HG03175 (cell line): ENCODE measurements around the gene SLC2A13.
"Not testable (repeated sequence)": the region's sequence is repeated elsewhere in the genome, so short reads cannot be mapped to it uniquely, and the experiment has no call there.

Experiments
- ATAC-seq: cut with Tn5 transposase; IDR thresholded peaks from one replicate; pipeline ENCODE4 v1.9.1; 2021; ENCODE audit warnings: mild to moderate bottlenecking, moderate library complexity; ENCODE audit not compliant: unreplicated experiment

SLC2A13 gene

DNA sequence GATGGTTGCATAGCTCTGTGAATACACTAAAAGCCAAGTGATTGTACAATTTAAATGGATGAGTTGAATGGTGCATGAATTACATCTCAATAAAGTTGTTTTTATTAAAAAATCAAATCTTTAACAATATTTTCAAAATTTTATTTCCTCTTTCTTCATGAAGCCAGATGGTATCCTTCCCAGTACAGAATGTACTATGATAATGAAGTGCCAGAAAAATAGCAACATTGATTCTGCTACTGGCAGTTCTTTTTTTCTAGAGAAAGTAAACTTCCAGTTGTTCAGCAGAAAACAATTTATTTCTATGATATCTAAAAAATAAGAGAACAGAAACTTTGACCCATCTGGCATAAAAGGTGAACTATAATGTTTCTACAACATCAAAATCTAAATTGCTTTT lies 61.5 kb downstream of the SLC2A13 start:
- ATAC-seq: no peak

DNA sequence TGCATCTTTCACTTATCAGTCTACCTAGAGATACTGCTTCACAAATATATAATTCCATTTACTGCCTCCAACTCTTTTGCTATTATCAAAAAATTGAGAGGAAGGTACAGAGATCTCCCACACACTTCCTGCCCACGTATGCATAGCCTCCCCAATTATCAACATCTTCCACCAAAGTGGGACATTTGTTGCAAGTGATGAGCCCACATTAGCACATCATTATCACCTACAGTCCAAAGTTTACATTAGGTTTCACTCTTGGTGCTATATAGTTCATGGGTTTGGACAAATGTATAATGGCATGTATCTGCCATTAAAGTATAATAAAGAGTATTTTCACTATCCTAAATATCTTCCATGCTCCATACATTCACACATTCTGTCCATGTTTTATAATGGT lies 66.3 kb downstream of the SLC2A13 start:
- ATAC-seq: no peak

DNA sequence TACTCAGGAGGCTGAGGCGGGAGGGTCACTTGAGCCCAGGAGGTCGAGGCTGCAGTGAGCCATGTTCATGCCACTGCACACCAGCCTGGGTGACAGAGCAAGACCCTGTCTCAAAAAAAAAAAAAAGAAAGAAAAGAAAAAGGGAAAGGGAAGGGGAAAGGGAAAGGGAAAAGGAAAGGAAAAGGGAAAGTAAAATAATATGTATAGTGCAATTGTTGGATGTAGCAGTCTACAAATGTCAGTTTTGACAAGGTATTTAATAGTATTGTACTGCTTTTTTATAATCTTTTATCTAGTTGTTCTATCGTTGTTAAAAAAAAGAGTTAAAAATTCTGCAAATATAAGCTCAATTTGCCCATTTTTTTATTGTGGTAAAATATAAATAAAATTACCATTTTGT lies 67.3 kb downstream of the SLC2A13 start:
- ATAC-seq: no peak

DNA sequence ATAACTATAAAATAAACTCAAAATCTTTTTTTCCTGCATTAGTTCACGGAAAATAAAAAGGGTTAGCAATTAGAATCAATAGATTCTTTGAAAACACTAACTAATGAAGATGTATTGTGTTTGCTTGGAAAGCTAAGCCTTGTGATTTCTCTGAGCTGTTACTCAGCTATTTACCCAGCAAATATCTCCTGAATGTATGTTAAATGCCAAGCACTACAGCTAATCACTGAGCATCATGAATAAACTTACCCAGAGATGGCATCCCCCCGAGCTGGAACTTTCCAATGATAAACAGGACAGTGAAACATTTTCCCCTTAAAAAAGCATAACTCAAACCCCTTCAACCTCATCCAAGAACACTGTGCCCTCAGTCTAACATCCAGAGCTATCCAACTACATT lies 71.2 kb downstream of the SLC2A13 start:
- no peak for ATAC-seq

DNA sequence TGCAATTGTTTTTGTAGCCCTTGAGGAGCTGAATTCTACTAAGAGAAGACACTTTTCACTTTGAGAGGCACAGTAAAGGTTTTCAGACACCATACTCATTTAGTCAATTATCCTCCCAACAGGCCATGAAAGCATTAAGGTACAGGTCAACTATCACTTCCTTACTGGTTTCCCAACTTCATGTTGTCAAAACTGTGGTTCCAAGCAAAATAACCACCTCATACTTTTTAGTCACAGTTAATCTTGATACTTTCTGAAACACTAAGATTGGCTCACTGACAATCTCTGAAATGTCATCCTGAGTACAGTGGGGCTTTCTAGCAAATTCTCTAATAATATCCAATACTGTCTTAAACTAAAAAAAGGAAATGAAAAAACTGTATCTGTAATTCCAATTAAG lies 71.7 kb downstream of the SLC2A13 start:
- no peak for ATAC-seq

DNA sequence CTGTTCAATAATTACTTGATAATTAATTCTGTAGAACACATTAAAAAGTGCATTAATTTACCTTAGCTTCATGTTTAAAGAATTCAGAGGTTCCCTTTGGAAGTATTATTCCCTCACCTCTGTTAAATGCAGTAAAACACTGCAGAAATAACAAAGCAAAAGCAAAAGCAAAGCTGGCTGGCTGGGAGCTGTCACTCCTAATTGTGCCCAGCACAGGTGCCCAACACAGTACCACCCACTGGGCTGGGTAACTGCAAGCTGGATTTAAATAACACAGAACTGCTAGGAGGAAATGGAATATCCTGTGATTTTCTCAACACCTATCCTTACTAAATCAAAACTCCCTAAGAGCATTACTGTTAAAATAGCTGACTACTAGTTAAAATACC lies 72.6 kb downstream of the SLC2A13 start:
- ATAC-seq: no peak

DNA sequence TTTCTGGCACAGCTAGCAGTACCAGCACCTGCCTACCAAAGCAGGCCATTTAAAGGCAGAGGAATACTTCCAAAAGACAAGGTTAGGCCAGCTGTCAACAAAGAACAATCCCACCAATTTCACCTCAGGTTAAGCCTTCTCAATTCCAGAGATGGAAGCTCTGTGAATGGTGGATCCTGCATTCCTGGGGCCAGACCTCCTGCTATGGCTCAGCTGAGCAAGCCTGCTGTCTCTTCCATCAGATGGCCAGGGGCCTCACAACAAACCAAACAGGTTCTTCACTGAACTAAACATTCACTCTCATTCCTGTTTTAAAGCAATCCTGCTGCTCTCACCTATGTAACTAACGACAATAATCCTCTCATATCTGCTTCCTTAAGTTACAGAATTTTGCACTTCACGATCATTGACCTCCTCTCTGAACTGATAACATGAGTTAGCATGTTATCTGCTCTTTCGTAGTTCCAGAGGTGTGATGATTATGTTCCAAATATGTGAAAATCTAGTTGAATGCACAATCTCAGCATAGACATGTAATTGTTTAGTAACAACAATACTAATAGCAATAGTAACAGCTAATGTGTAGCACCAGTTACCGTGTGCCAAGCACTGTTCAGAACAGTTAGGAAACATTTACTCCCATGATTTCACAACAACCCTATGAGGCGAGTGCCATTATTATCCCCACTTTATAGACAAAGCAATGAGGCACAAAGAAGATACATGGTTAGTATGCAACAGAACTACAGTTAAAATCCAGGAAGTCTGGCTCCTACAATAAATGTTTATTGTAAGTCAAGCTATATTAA lies 73.2 kb downstream of the SLC2A13 start:
- no peak for ATAC-seq

DNA sequence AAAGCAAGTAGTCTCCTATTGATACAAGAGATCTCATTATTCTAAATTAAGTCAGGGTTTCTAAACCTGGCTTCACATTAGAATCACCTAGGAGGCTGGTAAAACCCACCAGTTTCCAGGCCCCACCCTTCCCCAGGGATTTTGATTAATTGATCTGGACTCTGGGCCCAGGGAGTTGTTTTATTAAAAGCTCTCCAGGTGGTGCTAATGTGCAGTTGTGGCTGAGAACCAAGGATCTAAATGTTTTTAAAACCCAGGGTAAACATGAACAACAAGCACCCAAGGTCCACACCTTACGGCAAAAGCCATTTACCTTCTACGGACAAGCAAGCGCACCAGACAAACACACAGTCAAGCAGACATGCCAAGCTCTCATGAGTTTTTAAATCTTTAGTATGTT lies 73.9 kb downstream of the SLC2A13 start:
- no peak for ATAC-seq

DNA sequence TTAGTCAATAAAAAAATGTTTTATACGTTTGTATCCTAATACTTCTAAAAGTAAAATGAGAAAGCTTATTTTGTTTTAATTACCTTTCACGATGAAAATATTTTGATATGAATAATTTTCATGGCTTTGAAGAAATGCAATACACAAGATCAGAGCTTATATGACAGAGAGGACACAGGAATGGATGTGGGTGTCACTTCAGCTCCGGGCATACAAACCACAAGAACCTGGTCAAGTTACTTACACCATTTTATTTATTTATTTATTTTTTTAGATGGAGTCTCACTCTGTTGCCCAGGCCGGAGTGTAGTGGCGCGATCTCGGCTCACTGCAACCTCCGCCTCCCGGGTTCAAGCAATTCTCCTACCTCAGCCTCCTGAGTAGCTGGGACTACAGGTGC lies 74.9 kb downstream of the SLC2A13 start:
- not testable (repeated sequence) for ATAC-seq

DNA sequence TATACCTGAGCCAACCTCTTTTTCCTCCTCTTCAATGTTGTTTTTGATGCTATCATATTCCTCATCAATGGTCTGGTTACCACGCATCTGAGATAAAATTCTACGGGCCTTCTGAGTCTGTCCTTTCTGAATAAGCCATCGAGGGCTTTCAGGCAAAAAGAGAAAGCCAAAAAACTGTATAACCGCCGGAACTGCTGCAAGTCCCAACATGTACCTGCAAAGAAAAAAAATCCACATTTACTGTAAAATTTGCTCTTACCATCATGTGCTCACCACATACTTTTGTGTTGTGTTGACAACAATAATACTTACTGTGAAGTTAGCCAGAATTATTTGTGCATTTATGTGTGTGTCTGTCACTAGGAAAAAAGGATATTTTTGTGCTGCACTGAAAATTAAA lies 77.6 kb downstream of the SLC2A13 start:
- no peak for ATAC-seq

DNA sequence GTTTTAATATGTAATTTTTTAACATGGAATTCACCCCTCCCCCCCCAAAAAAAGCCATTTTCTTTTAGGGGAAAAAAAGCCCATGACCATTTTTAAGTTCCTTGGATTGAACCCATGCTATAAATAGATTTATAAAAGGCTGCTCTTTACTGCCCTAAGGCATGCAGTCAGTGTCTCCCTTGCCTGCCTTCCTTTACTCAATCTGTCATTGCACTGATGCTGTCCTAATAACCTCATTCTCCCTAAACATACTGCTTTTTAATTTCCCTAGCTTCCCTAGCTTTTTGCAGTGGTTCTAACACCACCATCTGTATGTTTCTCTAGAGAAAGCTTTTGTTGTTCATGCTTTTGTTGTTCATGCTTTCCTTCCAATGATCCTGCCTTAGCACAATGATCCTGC lies 83.0 kb downstream of the SLC2A13 start:
- ATAC-seq: no peak

DNA sequence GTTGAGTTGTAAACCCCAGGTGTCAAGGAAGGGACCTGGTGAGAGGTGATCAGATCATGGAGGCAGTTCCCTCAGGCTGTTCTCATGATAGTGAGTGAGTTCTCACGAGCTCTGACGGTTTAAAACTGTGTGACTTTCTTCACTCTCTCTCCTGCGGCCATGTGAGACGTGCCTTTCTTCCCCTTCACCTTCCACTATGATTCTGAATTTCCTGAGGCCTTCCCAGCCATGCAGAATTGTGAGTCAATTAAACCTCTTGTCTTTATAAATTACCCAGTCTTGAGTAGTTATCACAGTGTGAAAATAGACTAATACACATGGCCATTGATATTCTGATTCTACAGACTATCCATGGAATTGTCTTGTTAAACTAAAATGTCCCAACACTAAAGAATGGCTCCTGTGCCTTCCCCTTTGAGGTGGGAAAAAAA lies 85.6 kb downstream of the SLC2A13 start:
- ATAC-seq: no peak

DNA sequence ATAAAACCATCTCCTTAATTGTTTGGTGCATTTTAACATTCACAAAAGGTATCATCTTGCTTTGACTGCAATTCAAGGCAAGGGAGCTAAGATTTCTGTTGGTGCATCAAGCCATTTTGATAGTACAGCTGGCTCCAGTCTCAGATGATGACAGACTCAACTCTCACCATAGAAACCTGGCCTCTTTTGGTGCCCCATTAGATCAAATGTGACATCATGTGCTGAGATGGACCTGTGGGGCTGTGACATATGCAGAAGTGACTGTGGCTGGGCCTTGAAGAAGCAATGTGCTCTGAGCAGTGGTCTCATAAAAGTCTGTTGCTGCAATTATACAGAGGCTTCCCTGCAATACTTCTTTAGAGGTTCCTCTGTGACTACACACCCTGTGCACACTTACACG lies 88.4 kb downstream of the SLC2A13 start:
- no peak for ATAC-seq

DNA sequence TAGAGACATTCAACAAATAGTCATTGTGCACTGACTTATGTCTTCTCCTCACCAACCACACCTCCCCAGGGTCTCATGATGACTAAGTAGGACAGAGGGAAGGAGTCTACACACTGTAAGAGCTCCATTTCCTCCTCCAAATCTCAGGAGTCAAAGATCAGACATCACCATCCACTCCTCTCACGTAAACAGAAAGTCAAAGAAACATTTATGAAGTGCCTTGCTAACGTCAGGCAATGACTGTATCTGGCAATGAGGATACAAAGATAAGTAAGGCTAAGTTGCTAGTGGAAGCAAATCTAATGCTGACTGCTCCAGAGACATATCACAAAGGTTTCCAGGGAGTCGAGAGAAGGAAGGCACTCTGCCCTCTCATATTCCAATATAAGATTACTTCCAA lies 88.9 kb downstream of the SLC2A13 start:
- no peak for ATAC-seq

DNA sequence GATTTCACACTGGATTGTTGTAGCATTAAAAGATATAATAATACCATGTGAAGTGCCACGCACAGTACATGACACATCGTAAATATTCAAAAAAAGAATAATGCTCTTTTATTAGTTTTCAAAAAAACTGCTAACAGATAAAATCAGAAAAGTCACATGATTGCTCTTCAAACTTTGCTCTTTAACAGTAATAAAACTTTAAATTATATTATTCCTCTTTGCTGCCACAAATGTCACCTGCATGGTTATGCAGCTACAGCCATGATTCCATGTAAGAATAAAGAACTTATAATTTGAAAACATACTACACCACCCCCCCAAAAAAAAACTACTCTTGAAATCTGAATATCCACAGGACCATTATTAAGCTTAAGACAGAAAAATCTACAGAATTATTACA lies 90.0 kb downstream of the SLC2A13 start:
- ATAC-seq: no peak

DNA sequence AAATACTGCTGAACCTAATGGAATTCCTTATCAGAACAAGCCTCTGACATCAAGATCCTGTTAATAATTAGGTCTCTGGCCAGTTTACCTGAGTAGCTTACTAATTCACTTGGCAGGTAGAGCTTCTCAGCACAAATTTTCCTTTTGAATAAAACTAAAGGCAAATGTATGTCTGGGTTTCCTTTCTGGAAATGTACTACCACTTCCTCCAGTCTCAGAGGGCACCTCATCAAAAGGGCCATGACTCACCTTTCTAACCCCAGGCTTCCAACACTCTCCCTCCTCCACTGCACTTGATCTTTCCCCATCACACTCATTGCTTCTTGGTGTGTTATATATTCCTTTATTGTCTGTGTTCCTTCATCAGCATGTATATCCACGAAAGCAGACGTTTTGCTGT lies 90.5 kb downstream of the SLC2A13 start:
- ATAC-seq: no peak

DNA sequence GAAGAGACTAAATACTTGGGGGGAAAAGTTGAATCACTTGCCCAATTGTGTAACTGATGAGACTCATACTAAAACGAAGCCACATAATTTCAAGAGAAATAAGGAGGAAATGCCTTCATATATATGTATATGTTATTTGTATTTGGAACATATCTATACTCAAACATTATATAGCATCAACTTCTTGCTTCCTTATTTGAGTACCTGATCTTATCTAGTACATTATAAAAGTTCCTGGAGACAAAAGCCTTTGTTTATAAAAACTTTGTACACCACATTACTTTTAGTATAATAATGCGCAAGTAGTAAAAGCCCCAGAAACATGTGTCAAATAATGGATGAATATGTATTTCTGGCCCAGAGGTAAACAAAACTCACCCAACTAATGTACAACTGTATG lies 92.0 kb downstream of the SLC2A13 start:
- ATAC-seq: no peak

DNA sequence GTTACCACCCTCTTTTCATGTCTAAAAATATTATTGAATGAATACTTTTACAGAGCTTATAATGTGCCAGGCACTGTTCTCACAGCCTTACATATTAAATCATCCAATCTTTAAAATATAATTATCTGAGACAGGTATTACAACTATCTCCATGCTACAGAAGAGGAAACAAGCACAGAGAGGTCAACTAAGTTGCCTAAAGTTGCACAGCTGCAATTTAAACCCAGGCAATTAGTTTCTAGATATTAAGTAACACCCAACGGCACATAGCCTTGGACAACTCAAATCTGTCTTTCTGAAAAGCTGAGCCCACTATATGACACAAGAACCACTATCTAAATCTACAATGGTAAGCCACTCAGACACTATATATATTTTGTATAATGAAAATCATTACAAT lies 92.6 kb downstream of the SLC2A13 start:
- ATAC-seq: no peak

DNA sequence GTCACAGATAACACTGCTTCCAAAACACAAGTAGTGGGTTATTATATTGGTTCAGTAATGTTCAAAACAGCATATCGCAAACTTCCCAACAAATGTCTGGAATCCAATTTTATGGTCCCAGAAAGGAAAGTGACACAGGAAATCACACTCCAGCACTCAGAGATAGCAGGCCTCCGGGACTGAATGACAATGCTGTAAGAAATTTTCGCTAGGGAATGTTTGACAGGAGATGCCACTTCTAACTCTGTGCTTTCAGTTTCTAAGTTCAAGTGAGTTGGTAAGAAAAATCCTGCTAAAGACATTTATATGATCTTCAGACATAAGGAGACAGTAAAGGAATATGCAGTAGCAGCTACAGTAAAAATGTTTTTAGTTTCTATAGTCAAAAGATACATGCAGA lies 93.2 kb downstream of the SLC2A13 start:
- ATAC-seq: no peak

DNA sequence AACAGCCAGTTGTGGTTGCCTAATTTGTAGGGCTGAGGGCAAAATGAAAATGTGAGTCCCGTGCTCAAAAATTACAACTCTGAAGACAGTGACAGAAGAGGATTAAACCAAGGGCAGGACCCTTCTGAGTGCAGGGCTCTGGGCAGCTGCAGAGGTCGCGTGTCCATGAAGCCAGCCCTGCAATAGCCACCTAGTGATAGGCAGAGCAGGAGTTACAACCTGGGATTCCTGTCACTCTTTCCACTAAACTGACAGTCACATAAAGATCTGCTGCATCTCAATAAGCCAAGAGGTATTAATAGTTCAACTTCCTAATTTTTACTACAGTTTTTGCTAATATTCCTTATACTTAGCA lies 94.1 kb downstream of the SLC2A13 start:
- peak; percentile 23 for ATAC-seq

DNA sequence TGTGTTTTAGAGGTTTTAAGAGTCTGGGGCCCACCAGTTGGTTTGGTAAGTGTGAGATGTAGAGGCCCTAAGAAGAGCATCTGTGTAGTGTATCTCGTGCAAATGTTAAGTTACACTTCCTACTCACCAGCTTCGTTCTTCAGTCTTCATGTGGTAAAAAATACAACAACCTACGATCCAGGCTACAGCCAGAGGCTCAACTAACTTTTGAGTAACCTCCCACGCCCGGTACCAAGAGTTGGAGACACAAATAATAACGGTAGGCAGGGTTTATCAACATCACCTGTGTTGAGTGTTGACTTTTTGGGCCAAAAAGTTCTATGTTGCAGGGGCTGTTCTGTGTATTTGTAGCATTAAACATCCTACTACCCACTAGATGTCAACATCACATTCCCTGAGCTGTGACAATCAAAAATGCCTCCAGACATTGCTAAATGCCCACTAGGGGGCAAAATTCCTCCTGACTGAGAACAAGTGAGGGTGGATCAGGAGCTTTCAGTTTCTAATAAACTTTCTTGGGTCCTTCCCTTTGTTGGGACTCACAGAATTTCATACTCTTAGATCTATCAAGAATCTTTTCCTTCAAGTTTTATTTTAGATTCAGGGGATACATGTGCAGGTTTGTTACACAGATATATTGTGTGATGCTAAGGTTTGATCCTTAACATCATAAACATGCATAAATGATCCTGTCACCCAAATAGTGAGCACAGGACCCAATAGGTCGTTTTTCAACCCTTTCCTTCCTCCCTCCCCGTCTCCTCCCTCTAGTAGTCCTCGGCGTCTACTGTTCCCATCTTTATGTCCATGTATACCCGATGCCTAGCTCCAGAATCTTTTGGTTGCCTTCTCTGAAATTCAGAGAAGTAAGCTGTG lies 94.7 kb downstream of the SLC2A13 start:
- ATAC-seq: peak; percentile 96
